KOPT-K1 (cell line): ENCODE data around the gene PTPRD.

ENCODE experiments used
- H3K27ac ChIP-seq: fragments of 200-600 bp; sonication (generic); 2 replicates; pipeline ENCODE4 v1.5.1; 2016; ENCODE audit warnings: antibody characterized with exemption, mild to moderate bottlenecking, low read depth, low read length; ENCODE audit not compliant: poor library complexity, severe bottlenecking
- H3K36me3 ChIP-seq: fragments of 200-600 bp; sonication (generic); 2 replicates; pipeline ENCODE4 v1.5.1; 2017; ENCODE audit warnings: antibody characterized with exemption, mild to moderate bottlenecking, low read length, moderate library complexity; ENCODE audit not compliant: insufficient read depth
- H3K9me3 ChIP-seq: fragments of 200-600 bp; sonication (generic); 2 replicates; pipeline ENCODE4 v1.5.1; 2017; ENCODE audit warnings: antibody characterized with exemption, low read length, mild to moderate bottlenecking; ENCODE audit not compliant: insufficient read depth, poor library complexity, severe bottlenecking

The PTPRD gene

DNA sequence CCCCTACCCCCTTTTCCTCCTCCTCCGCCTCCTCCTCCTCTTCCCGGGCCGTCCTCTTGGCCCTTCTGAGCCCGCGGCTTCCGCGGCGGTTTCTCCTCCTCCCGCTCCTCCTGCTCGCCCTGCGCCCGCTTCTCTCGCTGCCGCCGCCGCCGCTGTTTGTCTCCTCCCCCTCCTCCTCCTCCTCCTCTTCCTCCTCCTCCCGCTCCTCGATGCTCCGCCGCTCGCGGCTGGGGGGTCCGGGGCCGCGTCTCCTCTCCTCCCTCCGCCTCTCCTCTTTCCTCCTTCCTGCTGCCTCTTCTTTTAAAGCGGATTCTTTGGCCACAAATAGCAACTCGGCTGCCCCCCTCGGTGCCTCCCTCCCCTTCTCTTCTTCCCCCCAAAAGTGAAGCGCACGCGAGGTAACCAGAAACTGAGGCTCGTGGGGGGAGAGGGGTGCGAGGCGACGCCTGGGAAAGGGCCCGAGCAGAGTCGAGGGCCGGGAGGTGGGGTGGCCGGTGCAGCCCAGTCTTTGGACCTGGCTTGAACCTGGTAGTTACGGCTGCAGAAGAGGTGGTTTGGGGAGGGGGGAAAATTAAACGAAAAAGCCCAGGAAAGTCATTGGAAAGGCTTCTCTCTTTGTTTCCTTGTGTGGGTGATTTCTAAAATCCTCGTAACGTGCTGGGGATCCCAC, 1754.7 kb downstream of the PTPRD start:
- Histone ChIP-seq H3K36me3 (no peaks in the 10 kb centered on the region), H3K27ac (no peak overlapping the region), H3K9me3 (no peaks in the 10 kb centered on the region)

DNA sequence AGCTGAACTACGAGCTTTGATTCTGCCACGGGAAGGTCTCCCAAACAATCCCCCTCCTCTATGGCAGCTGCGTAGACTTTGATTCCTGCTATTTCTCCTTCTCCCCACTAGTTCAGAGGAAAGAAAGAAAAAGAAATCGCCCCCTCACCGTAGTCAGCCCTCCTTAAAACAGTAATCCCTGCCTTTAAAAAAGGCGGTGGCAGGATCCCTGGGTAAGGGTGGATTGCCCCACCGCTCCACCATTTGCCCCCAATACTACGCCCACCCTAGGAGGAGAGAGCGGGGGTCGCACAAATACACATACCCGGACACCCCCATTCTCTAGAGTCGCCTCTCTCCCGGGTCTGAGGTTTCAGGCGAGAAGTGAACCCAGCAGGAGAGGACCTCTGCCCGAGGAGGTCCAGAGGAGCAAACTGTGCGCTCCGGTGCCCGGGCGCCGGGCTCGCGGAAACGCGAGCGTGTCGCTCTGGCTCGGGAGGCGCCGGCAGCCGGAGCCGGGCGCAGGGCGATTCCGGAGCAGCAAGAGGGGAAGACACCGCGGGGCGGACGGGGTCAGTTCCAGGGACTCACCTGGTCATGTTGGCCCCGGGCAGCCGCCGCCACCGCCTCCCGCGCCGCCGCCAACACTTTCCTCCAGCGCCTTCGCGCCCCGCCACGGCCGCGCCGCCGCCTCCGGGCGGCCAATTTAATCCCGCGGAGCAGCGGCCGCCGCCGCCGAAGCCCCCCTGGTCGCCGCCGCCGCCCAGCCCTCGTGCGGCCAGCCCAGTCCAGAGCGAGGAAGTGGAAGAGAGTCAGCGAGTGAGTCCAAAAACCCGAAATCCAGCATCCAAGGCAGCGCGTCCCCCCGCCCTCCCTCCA, 1755.5 kb downstream of the PTPRD start:
- Histone ChIP-seq H3K9me3 (no peaks in the 10 kb centered on the region), H3K27ac (no peak overlapping the region), H3K36me3 (no peaks in the 10 kb centered on the region)

DNA sequence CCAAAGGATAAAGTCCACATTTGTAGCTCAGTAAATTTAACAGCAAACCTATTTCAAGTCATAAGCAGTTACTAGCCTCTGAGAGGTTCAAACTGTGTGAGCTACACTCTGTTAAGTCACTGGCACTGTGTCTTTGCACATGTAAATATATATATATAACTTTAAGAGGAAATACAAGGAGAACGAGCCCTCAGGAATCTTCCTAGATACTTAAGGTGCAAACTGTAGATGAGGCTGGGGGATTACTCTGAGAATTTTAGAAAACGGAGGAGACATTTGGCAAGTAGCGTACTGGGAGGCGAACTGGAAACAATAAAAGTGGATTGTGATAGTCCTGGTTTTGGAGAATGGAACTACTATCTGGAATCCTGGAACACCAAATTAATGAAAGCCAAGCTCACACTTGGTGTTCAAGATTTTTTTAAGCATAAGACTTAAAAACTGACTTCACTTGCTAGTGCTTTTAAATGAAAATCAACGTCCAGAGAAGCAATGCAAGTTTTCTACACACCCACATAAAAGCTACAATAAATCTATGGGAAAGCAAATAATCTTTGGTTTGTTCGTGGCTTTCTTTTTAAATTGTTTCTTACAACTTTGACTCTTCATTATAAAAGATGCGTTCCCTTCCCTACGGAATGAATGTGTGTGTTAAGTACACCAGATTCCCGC, 1756.3 kb downstream of the PTPRD start:
- Histone ChIP-seq H3K27ac (no peak overlapping the region), H3K9me3 (no peaks in the 10 kb centered on the region), H3K36me3 (no peaks in the 10 kb centered on the region)

- Histone ChIP-seq H3K27ac (no peak overlapping the region), H3K36me3 (no peaks in the 10 kb centered on the region), H3K9me3 (no peaks in the 10 kb centered on the region)
These were observed 1757.8 kb downstream of the PTPRD start for GRCh38 chr9:8855046-8855445.

GRCh38 chr9:8852301-8852864, 1760.4 kb downstream of the PTPRD start:
- Histone ChIP-seq H3K36me3 (no peaks in the 10 kb centered on the region), H3K9me3 (no peaks in the 10 kb centered on the region), H3K27ac (no peak overlapping the region)

GRCh38 chr9:8850914-8851313, 1761.9 kb downstream of the PTPRD start:
- Histone ChIP-seq H3K27ac (no peak overlapping the region), H3K36me3 (no peaks in the 10 kb centered on the region), H3K9me3 (no peaks in the 10 kb centered on the region)

- H3K9me3 ChIP-seq = no peaks in the 10 kb centered on the region
- H3K36me3 ChIP-seq = no peaks in the 10 kb centered on the region
- H3K27ac ChIP-seq = no peak overlapping the region
These were observed 1767.0 kb downstream of the PTPRD start for GRCh38 chr9:8845808-8846207.

DNA sequence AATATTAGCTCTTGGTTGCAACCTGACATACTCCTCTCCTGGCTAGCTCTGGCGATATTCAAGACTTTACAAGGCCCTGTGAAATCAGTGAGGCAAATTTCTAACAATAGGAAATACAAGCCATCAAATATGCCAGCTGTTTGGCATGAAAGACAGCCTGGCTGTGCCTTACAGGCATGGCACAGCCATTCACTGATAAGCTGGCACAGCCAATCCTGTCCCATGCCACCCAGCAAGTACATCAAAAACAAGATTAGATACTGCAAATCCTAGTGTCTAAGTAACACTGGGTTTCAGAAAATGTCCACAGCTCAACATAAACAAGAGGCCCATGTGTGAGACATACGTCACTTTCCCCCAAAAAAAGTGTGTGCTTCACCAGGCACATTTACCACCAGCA, 1767.4 kb downstream of the PTPRD start:
- Histone ChIP-seq H3K27ac (no peak overlapping the region), H3K36me3 (no peaks in the 10 kb centered on the region), H3K9me3 (no peaks in the 10 kb centered on the region)

- no peaks in the 10 kb centered on the region for H3K36me3 ChIP-seq
- H3K27ac ChIP-seq = no peak overlapping the region
- H3K9me3 ChIP-seq = no peaks in the 10 kb centered on the region
These were observed 1768.3 kb downstream of the PTPRD start for GRCh38 chr9:8844549-8844948.

DNA sequence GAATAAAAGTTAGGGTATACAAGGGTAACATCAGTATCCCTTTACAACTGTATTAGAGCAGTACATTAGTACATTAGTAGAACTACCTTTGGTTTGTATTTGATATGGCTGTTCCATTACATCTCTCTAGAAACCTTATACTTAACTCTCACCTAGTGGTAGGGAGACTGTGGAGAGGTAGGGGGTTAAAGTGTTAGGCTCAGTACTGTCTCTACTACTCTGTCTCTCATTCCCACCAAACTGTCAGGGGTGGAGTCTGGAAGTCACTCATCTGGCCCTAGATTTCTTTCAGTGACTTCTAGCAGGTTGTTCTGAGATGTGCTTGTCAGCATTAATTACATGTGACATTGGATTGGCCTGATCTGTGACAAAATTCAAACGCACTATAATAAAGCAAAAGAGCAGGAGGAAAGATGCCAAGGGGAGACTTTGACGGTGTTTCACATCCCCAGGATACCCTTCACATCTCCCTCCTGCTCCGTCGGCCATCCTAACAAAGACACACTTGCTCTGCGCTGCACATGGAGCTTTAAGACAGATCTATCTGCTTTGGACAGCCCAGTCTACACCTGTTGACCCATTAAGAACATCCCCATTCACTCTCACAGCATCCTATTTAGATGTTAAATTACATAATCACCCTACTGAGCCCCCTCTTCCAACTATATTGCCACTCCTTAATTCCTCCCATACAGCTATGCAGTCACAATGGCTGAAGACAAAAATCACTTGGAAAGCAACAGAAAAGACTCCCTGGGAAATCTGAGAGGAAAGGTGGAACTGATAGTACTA, 1770.2 kb downstream of the PTPRD start:
- Histone ChIP-seq H3K27ac (no peak overlapping the region), H3K9me3 (no peaks in the 10 kb centered on the region), H3K36me3 (no peaks in the 10 kb centered on the region)

- Histone ChIP-seq H3K9me3 (no peaks in the 10 kb centered on the region), H3K36me3 (no peaks in the 10 kb centered on the region), H3K27ac (no peak overlapping the region)
These were observed 1774.7 kb downstream of the PTPRD start for GRCh38 chr9:8838136-8838535.

DNA sequence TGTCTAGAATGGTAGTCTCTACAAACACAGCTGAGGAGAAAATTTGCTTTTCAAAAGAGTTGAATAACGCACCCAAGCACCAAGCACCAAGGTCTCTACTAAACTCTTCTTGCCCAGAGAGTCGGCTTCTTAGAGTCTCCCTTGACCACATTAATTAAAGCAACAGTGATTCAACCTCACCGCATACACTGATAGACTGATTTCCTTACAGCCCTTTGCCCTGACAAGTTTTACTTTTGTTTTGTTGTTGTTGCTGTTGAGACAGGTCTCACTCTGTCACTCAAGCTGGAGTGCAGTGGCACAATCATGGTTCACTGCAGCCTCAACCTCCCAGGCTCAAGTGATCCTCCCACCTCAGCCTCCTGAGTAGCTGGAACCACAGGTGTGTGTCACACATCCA, 1777.5 kb downstream of the PTPRD start:
- H3K9me3 ChIP-seq = no peaks in the 10 kb centered on the region
- H3K36me3 ChIP-seq = no peaks in the 10 kb centered on the region
- H3K27ac ChIP-seq = no peak overlapping the region

DNA sequence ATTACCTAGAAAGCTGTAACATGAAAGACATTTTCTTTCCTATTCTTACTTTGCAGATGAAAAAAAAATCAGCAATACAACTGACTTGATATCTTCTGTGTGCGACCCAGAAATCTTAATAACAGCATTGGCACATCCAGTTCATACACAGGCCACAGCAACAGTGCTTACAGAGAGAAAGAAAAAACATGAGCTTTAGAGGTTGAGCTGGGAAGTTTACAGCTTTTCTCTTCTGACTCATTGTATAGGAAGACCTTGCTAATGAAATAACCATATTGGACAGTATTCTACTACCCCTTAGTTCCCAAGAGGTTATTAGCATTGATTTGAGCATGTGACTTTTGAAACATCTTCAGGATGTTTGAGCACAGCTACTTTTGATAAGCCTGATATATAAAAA, 1779.8 kb downstream of the PTPRD start:
- Histone ChIP-seq H3K36me3 (no peaks in the 10 kb centered on the region), H3K27ac (no peak overlapping the region), H3K9me3 (no peaks in the 10 kb centered on the region)

DNA sequence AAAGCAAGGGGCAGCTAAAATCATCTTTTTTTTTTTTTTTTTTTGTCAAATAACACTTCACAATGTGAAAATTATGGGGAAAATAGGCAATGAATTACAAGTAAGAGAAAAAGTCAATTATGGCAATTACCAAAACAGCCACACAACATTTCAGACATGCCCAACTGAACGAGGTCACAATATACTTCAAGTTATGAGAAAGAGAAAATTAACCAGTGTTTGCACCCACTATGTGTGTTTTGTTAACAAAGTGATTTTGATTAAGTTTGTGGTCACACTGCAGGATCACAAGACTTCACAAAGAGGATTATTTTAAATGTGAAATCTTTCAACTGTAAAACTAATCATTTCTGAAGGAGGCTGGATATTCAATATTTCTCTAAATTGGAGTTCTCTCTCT, 1780.4 kb downstream of the PTPRD start:
- H3K36me3 ChIP-seq = no peaks in the 10 kb centered on the region
- no peak overlapping the region for H3K27ac ChIP-seq
- H3K9me3 ChIP-seq = no peaks in the 10 kb centered on the region
